Glutamatergic neuron (in vitro differentiated cells): ENCODE results near the gene ACTL9. TPM values are rescaled to one million over a fixed set of nuclear protein-coding genes. Genes with fewer than 3 reads are reported as not detected.

ENCODE experiments used
- DNase-seq: peaks from one replicate; pipeline ENCODE4 v3.0.0; 2022
- H3K27ac Mint-ChIP-seq: one replicate; pipeline ENCODE4 v1.8.0; 2020; ENCODE audit warnings: mild to moderate bottlenecking, mixed read lengths, inconsistent platforms; ENCODE audit not compliant: unreplicated experiment
- H3K27me3 Mint-ChIP-seq: one replicate; pipeline ENCODE4 v1.8.0; 2020; ENCODE audit warnings: mild to moderate bottlenecking, moderate library complexity, mixed read lengths, inconsistent platforms; ENCODE audit not compliant: unreplicated experiment
- H3K36me3 Mint-ChIP-seq: one replicate; pipeline ENCODE4 v1.8.0; 2020; ENCODE audit warnings: mild to moderate bottlenecking, mixed read lengths, inconsistent platforms; ENCODE audit not compliant: unreplicated experiment
- H3K4me1 Mint-ChIP-seq: one replicate; pipeline ENCODE4 v1.8.0; 2020; ENCODE audit warnings: mild to moderate bottlenecking, low read depth, mixed read lengths, inconsistent platforms; ENCODE audit not compliant: unreplicated experiment
- H3K4me3 Mint-ChIP-seq: one replicate; pipeline ENCODE4 v1.8.0; 2020; ENCODE audit warnings: mild to moderate bottlenecking, mixed read lengths, inconsistent platforms; ENCODE audit not compliant: unreplicated experiment
- H3K9me3 Mint-ChIP-seq: one replicate; pipeline ENCODE4 v1.8.0; 2020; ENCODE audit warnings: mild to moderate bottlenecking, moderate library complexity, mixed read lengths, inconsistent platforms; ENCODE audit not compliant: unreplicated experiment
- total RNA-seq: library from RNA; stranded (reverse); fragmentation: NEBNext Ultra II Directional; extraction: Animal tissue kit (Norgen Biotek cat#: 25700); gene quantifications from one replicate; pipeline ENCODE4 v1.2.1, GENCODE V29; 2021; ENCODE audit not compliant: unreplicated experiment
- TF ChIP-seq, protein P1 (sequence below): fragments of 200-600 bp; sonication (generic); IDR thresholded peaks from one replicate; pipeline ENCODE4 v1.5.0; 2021; ENCODE audit not compliant: partially characterized antibody, unreplicated experiment

The ACTL9 gene
- total RNA-seq, 1 donor from 2014 or later, result not detected

DNA sequence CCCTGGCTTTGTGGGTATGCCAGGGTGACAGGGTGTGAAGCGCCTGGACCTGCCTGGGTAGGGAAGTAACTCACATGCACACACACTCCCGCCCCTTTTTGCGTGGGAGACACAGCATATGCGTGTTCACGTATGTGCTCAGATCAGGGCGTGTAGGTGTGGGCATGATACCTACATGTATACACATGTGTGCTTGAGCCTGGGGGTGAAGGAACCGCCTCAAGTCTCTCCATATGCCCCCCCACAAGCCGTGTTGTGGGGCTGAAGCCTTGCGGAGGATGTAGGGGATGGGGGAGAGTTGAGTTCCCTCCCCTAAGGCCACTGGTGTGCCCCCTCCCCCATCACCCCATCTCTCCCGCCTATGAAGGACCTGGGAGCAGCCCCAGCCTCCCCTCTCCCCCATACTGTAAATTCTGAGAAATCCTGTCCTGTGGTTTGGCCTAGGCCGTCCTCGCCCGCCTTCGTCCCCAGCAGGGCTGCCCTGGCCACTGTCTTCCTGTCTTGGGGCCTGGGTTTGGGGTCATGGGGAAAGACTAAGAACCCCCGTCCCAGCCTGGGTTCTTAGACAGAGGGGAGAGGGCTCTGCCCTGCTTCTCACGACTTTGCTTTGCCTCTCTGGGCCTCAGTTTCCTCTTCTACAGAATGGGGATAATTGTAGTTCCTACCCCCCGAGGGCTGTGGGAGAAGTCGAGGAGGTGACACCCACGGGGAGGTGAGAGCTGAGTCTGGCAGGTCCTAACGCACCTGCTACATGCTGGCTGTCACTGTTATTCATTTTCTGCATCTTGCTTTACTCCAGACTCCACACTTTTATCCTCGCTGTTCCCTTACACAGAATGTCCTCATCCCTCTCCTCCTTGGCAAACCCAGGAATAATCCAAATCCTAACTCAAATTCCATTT, 14.3 kb downstream of the ACTL9 start:
- peaks cover 6% of the 10 kb centered on the region for H3K27me3 Mint-ChIP-seq
- TF ChIP-seq, protein P1, sequence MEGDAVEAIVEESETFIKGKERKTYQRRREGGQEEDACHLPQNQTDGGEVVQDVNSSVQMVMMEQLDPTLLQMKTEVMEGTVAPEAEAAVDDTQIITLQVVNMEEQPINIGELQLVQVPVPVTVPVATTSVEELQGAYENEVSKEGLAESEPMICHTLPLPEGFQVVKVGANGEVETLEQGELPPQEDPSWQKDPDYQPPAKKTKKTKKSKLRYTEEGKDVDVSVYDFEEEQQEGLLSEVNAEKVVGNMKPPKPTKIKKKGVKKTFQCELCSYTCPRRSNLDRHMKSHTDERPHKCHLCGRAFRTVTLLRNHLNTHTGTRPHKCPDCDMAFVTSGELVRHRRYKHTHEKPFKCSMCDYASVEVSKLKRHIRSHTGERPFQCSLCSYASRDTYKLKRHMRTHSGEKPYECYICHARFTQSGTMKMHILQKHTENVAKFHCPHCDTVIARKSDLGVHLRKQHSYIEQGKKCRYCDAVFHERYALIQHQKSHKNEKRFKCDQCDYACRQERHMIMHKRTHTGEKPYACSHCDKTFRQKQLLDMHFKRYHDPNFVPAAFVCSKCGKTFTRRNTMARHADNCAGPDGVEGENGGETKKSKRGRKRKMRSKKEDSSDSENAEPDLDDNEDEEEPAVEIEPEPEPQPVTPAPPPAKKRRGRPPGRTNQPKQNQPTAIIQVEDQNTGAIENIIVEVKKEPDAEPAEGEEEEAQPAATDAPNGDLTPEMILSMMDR, result no peak
- peaks cover 4% of the 10 kb centered on the region for H3K9me3 Mint-ChIP-seq
- no peaks in the 10 kb centered on the region for H3K4me1 Mint-ChIP-seq
- DNase-seq, result no peak
- H3K36me3 Mint-ChIP-seq, result peaks cover 5% of the 10 kb centered on the region
- H3K27ac Mint-ChIP-seq, result no peak overlapping the region
- no peak overlapping the region for H3K4me3 Mint-ChIP-seq

DNA sequence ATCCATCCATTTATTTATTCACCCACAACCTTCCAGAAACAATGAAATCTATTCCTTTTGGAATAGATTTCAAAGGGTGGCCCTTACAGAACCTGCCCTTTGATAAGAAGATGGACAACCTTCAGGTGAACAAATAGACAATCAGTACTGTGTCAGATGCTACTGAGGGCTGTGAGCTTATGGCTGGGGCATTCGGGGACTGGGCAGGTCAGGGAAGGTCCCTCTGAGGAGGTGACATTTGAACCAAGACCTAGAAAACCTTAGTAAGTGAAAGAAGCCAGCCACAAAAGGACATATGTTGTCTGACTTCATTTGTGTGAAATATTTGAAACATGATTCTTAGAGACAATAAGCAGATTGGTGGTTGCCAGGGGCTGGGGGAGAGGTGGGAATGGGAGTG, 15.7 kb downstream of the ACTL9 start:
- H3K27me3 Mint-ChIP-seq, result peaks cover 2% of the 10 kb centered on the region
- TF ChIP-seq, protein P1, result no peak
- DNase-seq, result no peak
- H3K36me3 Mint-ChIP-seq, result peaks cover 9% of the 10 kb centered on the region
- H3K9me3 Mint-ChIP-seq, result peaks cover 6% of the 10 kb centered on the region
- no peak overlapping the region for H3K27ac Mint-ChIP-seq
- H3K4me3 Mint-ChIP-seq, result no peak overlapping the region
- H3K4me1 Mint-ChIP-seq, result no peaks in the 10 kb centered on the region

DNA sequence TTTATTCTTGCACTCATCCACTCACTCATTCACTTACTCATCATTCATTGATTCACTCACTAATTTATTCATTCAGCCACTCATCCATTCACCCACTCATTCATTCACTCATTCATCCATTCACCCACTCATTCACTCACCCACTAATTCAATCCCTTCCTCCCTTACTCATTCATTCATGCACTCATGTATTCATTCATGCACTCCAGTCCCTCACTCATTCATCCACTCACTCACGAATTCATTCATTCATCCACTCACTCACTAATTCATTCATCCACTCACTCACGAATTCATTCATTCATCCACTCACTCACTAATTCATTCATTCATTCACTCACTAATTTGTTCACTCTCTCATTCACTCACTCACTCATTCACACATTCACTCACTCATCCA, 16.1 kb downstream of the ACTL9 start:
- no peak overlapping the region for H3K4me3 Mint-ChIP-seq
- H3K27ac Mint-ChIP-seq, result no peak overlapping the region
- peaks cover 2% of the 10 kb centered on the region for H3K27me3 Mint-ChIP-seq
- H3K36me3 Mint-ChIP-seq, result peaks cover 13% of the 10 kb centered on the region
- DNase-seq, result no peak
- TF ChIP-seq, protein P1, result no peak
- H3K9me3 Mint-ChIP-seq, result peaks cover 9% of the 10 kb centered on the region
- H3K4me1 Mint-ChIP-seq, result no peaks in the 10 kb centered on the region

DNA sequence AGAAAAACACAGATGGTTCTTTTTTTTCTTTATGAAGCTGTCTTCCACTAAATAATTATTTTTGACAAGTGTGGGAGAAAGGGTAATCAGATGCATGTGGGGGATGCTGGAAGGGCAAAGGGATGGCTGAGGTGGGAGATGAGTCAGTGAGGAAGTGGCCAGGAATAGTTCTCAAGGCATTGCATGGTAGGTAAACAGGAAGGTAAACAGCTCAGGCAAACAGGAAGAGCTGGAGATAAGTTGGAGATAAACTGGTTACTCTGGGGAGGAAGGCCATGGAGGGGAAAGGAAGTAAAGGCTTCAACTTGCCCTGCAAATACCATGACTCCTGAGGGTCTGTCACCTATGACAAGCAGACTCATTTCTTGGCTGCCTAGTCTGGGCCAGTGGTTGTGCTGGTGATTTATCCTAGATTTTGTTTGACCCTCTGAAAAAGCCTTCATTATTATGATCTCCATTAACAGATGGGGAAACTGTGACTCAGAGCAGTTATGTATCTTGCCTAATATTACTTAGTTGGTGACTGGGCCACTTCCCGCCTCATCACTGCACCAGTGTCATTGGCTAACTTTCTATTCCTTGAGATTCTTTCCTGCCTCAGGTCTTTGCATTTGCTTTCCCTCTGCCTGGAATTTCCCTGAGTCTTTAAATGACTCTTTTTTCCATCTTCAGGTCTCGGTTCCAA, 17.1 kb downstream of the ACTL9 start:
- peaks cover 9% of the 10 kb centered on the region for H3K9me3 Mint-ChIP-seq
- no peak overlapping the region for H3K27ac Mint-ChIP-seq
- H3K27me3 Mint-ChIP-seq, result peaks cover 2% of the 10 kb centered on the region
- DNase-seq, result no peak
- TF ChIP-seq, protein P1, result no peak
- H3K4me3 Mint-ChIP-seq, result no peak overlapping the region
- no peaks in the 10 kb centered on the region for H3K4me1 Mint-ChIP-seq
- peaks cover 13% of the 10 kb centered on the region for H3K36me3 Mint-ChIP-seq
